Measurements from ENCODE around the gene RBFOX2. TPM values are rescaled to one million over a fixed set of nuclear protein-coding genes. Genes with fewer than 3 reads are reported as not detected.
"Not testable (repeated sequence)": the region's sequence is repeated elsewhere in the genome, so short reads cannot be mapped to it uniquely, and the experiment has no call there.

The RBFOX2 gene
- total RNA-seq, 1 donor from 2014 or later: 164 TPM

DNA sequence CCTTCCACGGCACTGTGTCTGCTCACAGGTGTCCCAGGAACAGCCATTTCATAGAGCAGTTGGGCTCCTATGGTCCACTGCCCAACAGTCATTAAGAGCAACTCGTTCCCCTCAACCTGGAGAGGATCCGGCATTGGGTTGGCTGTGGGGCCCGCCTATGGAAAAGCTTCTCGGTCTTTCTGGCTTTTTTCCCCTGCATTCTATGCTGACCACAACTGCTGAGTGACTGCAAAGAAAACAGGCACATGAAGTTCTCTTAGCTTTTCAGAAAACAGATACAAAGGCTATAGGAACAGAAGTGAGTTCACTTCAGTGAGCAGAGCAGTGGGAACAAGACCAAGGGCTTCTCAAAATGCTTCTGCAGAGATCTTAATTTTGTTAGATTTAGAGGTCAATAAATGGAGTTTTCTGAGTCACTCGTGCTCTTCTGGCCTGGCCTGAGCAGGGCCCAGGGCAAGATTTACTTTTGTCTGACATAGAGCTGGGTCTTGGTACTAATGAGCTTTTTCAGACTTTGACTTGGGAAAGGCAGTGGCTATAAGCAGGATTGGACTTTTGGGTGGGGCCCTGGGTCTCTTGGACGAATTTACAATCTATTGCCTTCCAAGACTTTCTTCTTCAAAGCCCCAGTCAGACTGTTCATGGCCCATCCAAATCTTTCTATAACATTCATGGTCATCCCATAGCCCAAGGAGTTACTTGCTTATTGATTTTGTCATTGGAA is 324.6 kb downstream of the RBFOX2 start:
- H3K27me3 Mint-ChIP-seq: peaks cover 15% of the 10 kb centered on the region
- no peak overlapping the region for H3K4me3 Mint-ChIP-seq
- TF ChIP-seq, protein P1, sequence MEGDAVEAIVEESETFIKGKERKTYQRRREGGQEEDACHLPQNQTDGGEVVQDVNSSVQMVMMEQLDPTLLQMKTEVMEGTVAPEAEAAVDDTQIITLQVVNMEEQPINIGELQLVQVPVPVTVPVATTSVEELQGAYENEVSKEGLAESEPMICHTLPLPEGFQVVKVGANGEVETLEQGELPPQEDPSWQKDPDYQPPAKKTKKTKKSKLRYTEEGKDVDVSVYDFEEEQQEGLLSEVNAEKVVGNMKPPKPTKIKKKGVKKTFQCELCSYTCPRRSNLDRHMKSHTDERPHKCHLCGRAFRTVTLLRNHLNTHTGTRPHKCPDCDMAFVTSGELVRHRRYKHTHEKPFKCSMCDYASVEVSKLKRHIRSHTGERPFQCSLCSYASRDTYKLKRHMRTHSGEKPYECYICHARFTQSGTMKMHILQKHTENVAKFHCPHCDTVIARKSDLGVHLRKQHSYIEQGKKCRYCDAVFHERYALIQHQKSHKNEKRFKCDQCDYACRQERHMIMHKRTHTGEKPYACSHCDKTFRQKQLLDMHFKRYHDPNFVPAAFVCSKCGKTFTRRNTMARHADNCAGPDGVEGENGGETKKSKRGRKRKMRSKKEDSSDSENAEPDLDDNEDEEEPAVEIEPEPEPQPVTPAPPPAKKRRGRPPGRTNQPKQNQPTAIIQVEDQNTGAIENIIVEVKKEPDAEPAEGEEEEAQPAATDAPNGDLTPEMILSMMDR (conservative IDR thresholded peaks at IDR 0.05): no peak
- no peaks in the 10 kb centered on the region for H3K9me3 Mint-ChIP-seq
- DNase-seq (ENCODE audit: extremely low spot score, unreplicated experiment): no peak
- H3K27ac Mint-ChIP-seq: no peak overlapping the region
- no peaks in the 10 kb centered on the region for H3K4me1 Mint-ChIP-seq (ENCODE audit: unreplicated experiment)
- no peaks in the 10 kb centered on the region for H3K36me3 Mint-ChIP-seq

DNA sequence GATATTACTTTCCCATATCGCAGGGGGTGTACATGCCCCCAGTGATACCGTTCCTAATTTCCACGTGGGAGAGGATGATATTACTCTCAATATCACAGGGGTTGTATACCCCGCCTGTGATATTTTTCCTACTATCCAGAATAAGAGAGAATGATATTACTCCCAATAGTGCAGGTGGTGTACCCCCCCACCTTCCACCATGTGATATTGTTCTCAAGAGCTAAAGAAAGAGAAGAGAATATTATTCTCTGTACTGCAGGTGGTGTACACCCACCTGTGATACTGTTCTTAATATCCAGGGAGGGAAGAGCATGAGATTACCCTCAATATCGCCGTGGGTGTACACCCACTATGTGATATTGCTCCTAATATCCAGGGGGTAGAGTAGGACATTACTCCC is 328.8 kb downstream of the RBFOX2 start:
- H3K36me3 Mint-ChIP-seq: not testable (repeated sequence)

DNA sequence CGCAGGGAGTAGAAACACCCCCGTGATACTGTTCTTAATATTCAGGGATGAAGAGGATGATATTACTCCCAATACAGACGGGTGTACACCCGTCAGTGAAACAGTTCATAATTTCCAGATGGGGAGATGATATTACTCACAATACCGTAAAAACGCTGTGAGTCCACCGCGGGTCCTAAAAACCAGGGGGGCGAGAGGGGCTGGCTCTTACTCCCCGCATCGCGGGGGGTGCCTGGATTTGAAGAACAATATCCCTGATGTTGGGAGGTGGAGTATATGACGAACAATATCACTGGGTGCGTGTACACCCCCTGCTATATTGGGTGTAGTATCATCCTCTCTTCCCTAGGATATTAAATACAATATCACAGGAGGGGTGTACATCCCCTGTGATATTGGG is 331.5 kb downstream of the RBFOX2 start:
- no peaks in the 10 kb centered on the region for H3K9me3 Mint-ChIP-seq
- no peak for DNase-seq (ENCODE audit: extremely low spot score, unreplicated experiment)
- H3K27me3 Mint-ChIP-seq: peaks cover 26% of the 10 kb centered on the region
- no peaks in the 10 kb centered on the region for H3K36me3 Mint-ChIP-seq
- no peaks in the 10 kb centered on the region for H3K4me1 Mint-ChIP-seq (ENCODE audit: unreplicated experiment)
- TF ChIP-seq, protein P1 (conservative IDR thresholded peaks at IDR 0.05): no peak
- H3K4me3 Mint-ChIP-seq: no peak overlapping the region
- H3K27ac Mint-ChIP-seq: no peak overlapping the region

More for the DNA sequence above, 328.8 kb downstream of the RBFOX2 start:
- not testable (repeated sequence) for H3K9me3 Mint-ChIP-seq; DNase-seq (ENCODE audit: extremely low spot score, unreplicated experiment); H3K27ac Mint-ChIP-seq; H3K4me3 Mint-ChIP-seq; H3K4me1 Mint-ChIP-seq (ENCODE audit: unreplicated experiment)
- H3K27me3 Mint-ChIP-seq: peaks cover 18% of the 10 kb centered on the region

DNA sequence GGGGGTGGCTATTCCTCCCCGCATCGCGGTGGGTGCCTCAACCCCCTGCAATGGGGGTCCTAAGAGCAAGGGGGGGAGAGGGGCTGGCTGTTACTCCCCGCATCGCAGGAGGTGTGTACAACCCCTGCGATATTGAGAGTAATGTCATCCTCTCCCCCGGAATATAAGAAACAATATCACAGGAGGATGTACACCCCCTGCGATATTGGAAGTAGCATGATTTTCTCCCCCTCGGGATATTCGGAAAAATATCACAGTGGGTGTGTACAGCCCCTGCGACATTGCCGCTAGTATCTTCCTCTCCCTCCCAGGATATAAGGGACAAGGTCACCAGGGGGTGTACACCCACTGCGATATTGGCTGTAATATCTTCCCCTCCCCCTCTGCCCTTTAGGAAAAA is 333.4 kb downstream of the RBFOX2 start:
- Mint-ChIP-seq H3K27me3 (peaks cover 22% of the 10 kb centered on the region), H3K4me1 (ENCODE audit: unreplicated experiment) (no peaks in the 10 kb centered on the region), H3K4me3 (no peak overlapping the region), H3K27ac (no peak overlapping the region), H3K9me3 (no peaks in the 10 kb centered on the region), H3K36me3 (no peaks in the 10 kb centered on the region)
- TF ChIP-seq, protein P1 (conservative IDR thresholded peaks at IDR 0.05): no peak
- DNase-seq (ENCODE audit: extremely low spot score, unreplicated experiment): no peak

DNA sequence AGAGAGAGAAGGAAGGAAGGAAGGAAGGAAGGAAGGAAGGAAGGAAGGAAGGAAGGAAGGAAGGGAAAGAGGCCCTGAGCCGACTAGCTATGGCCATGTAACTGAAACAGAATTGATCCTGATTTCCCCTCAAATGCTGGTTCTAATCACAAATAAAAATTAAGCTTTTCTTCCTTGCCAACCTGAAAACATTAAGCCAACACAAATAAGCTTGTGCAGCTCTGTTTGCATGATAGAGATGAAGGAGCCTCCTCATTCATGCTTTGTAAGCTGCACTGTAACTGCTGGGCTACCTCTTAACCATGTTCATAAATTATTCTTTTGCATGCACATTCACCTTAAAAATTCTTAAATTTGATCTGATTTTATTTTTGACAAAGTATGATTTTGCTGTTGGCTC is 338.6 kb downstream of the RBFOX2 start:
- no peaks in the 10 kb centered on the region for H3K36me3 Mint-ChIP-seq
- no peaks in the 10 kb centered on the region for H3K4me1 Mint-ChIP-seq (ENCODE audit: unreplicated experiment)
- no peak for DNase-seq (ENCODE audit: extremely low spot score, unreplicated experiment)
- no peak overlapping the region for H3K27ac Mint-ChIP-seq
- no peak overlapping the region for H3K4me3 Mint-ChIP-seq
- H3K27me3 Mint-ChIP-seq: peaks cover 19% of the 10 kb centered on the region
- H3K9me3 Mint-ChIP-seq: no peaks in the 10 kb centered on the region
- TF ChIP-seq, protein P1 (conservative IDR thresholded peaks at IDR 0.05): no peak

DNA sequence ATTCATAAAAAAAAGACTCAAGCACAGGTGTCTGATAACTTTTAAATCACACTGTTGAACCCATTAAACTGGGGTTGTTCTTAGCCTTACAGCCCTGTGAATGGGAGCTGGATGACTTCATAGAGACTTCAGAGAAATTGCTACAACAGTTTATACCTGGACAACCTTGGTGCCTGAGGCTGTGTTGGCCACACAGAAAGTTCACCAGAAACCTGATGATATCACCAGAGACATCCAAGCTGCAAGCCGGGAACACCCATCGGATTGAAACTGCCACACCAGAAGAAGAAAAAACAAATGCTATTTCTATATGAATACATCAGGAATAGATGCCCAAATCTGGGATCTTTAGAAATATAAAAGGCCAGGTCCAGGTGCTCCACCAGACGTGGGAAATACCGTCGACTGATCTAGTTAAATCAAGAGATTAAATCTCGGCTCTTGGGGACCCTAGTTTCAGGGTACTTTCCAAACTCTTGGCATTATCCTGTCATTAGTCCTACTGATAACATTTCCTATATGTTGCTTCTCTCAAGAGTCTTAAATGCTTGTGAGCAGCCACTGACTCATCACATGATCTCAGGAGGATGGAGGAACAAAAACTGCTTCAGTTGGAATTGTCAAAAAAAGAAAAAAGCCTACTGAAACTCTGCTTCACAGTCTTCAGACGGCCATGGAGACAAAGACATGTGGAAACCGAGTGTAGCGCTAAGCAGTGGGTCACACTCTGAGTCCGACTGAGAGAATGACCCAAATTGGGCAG is 339.5 kb downstream of the RBFOX2 start:
- no peaks in the 10 kb centered on the region for H3K4me1 Mint-ChIP-seq (ENCODE audit: unreplicated experiment)
- peaks cover 19% of the 10 kb centered on the region for H3K27me3 Mint-ChIP-seq
- H3K4me3 Mint-ChIP-seq: no peak overlapping the region
- H3K36me3 Mint-ChIP-seq: no peaks in the 10 kb centered on the region
- TF ChIP-seq, protein P1 (conservative IDR thresholded peaks at IDR 0.05): no peak
- no peak for DNase-seq (ENCODE audit: extremely low spot score, unreplicated experiment)
- H3K27ac Mint-ChIP-seq: no peak overlapping the region
- H3K9me3 Mint-ChIP-seq: no peaks in the 10 kb centered on the region
